Chondrocyte (in vitro differentiated cells): ENCODE measurements around the gene FAM171A1. TPM values are rescaled to one million over a fixed set of nuclear protein-coding genes. Genes with fewer than 3 reads are reported as not detected.
"Not testable (repeated sequence)": the region's sequence is repeated elsewhere in the genome, so short reads cannot be mapped to it uniquely, and the experiment has no call there.

Experiments used
- DNase-seq: peaks from one replicate; pipeline ENCODE4 v3.0.0; 2021; ENCODE audit warnings: mixed read lengths, low spot score
- H3K27ac Mint-ChIP-seq: one replicate; pipeline ENCODE4 v1.8.0; 2021; ENCODE audit warnings: mild to moderate bottlenecking, moderate library complexity, mixed read lengths; ENCODE audit not compliant: unreplicated experiment
- H3K27me3 Mint-ChIP-seq: 2 replicates; pipeline ENCODE4 v1.8.0; 2021; ENCODE audit warnings: low read depth, mixed read lengths
- H3K36me3 Mint-ChIP-seq: 2 replicates; pipeline ENCODE4 v1.8.0; 2021; ENCODE audit warnings: low read depth, mixed read lengths
- H3K4me1 Mint-ChIP-seq: 2 replicates; pipeline ENCODE4 v1.8.0; 2021; ENCODE audit warnings: low read depth, mild to moderate bottlenecking, mixed read lengths
- H3K4me3 Mint-ChIP-seq: one replicate; pipeline ENCODE4 v1.8.0; 2021; ENCODE audit warnings: mild to moderate bottlenecking, moderate library complexity, mixed read lengths; ENCODE audit not compliant: unreplicated experiment
- H3K9me3 Mint-ChIP-seq: 2 replicates; pipeline ENCODE4 v1.8.0; 2021; ENCODE audit warnings: low read depth, mixed read lengths
- total RNA-seq: library from RNA; stranded (reverse); gene quantifications from 3 replicates; pipeline ENCODE4 v1.2.1, GENCODE V29; 2021
- TF ChIP-seq, protein P1 (sequence below): fragments of 200-600 bp; sonication (generic); IDR thresholded peaks from 2 replicates; pipeline ENCODE4 v1.5.0; 2021; ENCODE audit warnings: antibody characterized with exemption, mild to moderate bottlenecking, moderate library complexity

The FAM171A1 gene
- total RNA-seq, 1 donor from 2014 or later, result 40.9 TPM

DNA sequence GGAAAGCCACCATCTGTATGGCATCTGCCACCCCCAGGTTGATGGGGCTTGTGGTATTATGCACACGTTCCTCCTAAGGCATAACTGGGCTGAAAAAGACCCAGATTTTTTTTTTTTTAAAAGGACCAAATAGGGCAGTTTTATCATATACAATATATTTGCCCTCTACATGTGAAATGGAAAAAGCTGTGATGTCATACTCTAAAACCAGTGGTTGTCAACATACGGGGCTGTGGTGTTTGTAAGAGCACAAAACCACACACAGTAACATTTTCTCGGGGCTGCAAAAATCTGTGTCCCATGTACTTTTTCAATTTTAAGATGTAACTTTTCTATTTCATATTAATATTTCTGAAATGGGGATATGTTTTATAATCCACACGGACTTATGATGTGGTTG is 34.9 kb downstream of the FAM171A1 start:
- Mint-ChIP-seq H3K36me3 (no peaks in the 10 kb centered on the region), H3K4me1 (peaks cover 14% of the 10 kb centered on the region), H3K9me3 (no peaks in the 10 kb centered on the region), H3K27me3 (no peaks in the 10 kb centered on the region), H3K4me3 (no peak overlapping the region), H3K27ac (no peak overlapping the region)
- no peak for DNase-seq
- TF ChIP-seq, protein P1, sequence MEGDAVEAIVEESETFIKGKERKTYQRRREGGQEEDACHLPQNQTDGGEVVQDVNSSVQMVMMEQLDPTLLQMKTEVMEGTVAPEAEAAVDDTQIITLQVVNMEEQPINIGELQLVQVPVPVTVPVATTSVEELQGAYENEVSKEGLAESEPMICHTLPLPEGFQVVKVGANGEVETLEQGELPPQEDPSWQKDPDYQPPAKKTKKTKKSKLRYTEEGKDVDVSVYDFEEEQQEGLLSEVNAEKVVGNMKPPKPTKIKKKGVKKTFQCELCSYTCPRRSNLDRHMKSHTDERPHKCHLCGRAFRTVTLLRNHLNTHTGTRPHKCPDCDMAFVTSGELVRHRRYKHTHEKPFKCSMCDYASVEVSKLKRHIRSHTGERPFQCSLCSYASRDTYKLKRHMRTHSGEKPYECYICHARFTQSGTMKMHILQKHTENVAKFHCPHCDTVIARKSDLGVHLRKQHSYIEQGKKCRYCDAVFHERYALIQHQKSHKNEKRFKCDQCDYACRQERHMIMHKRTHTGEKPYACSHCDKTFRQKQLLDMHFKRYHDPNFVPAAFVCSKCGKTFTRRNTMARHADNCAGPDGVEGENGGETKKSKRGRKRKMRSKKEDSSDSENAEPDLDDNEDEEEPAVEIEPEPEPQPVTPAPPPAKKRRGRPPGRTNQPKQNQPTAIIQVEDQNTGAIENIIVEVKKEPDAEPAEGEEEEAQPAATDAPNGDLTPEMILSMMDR, result no peak

- no peaks in the 10 kb centered on the region for H3K36me3 Mint-ChIP-seq
- H3K4me3 Mint-ChIP-seq, result no peak overlapping the region
- H3K27me3 Mint-ChIP-seq, result no peaks in the 10 kb centered on the region
- TF ChIP-seq, protein P1, result no peak
- H3K9me3 Mint-ChIP-seq, result no peaks in the 10 kb centered on the region
- peaks cover 14% of the 10 kb centered on the region for H3K4me1 Mint-ChIP-seq
- no peak for DNase-seq
- H3K27ac Mint-ChIP-seq, result peak overlapping the region; percentile 22
These were observed 35.6 kb downstream of the FAM171A1 start for GRCh38 chr10:15335508-15335907.

DNA sequence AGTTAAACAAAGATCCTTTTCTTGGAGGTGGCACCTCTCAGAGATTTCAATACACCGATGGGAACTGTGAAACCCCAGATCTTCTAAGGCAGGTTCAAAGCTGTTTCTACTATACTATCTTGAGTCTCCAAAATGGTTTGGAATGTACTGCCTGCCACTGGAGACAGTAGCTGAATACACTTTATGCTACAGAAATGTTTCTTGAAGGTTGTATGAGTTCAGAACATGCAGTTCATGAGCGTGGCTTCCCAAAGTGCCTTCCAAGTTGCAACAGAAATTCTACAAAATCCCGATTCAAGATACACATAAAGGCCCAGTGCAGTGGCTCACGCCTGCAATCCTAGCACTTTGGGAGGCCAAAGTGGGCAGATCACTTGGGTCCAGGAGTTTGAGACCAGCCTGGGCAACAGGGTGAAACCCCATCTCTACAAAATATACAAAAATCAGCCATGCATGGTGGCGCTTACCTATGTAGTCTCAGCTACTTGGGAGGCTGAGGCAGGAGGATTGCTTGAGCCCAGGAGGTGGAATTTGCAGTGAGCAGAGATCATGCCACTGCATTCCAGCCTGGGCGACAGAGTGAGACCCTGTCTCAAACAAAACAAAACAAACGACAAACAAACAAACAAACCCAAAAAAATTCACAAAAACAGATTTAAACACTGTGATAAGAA is 36.3 kb downstream of the FAM171A1 start:
- Mint-ChIP-seq H3K27ac (no peak overlapping the region), H3K27me3 (no peaks in the 10 kb centered on the region), H3K36me3 (no peaks in the 10 kb centered on the region), H3K4me1 (peaks cover 14% of the 10 kb centered on the region), H3K4me3 (no peak overlapping the region), H3K9me3 (no peaks in the 10 kb centered on the region)
- DNase-seq, result no peak
- TF ChIP-seq, protein P1, result no peak

DNA sequence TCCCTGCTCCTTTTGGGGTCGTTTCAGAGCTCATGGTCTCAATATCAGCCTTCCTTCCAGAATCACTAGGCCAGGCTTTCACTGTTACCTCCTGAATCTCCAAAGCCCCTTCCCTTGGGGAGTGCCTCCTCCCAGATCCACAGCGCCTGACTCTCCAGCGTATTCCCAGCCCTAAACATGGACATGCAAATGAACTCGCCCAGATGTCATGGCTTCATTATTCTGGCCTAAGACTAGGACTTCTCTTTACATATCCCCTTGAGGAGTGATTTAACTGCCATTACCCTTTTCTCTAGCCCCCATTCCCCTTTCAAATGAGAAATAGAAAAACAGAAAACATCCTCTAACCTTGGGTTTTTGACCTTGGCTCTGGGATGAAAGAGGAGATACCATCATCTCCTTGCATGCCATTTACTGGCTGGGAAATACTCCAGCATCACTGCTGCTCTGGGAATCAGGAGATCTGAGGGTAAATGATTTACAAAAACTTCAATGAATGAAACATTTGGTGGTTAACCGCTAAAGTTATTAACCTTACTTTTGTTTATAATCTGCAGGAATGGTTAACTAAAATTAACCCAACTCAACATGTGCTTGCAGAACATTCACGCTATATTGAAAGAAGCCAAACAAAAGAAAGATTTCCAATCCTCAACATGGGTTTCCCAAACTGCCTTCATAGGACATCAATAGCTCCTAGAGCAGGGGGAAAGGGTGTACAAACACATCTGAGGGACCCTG is 37.0 kb downstream of the FAM171A1 start:
- H3K4me3 Mint-ChIP-seq, result no peak overlapping the region

DNA sequence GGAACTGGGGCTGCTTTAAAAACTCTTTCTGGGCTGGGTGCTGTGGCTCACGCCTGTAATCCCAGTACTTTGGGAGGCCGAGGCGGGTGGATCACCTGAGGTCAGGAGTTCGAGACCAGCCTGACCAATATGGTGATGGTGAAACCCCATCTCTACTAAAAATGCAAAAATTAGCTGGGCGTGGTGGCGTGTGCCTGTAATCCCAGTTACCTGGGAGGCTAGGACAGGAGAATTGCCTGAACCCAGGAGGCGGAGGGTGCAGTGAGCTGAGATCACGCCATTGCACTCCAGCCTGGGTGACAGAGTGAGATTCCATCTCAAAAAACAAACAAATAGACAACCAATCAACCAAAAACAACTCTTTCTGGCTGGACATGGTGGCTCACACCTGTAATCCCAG is 37.9 kb downstream of the FAM171A1 start:
- not testable (repeated sequence) for H3K27ac Mint-ChIP-seq, H3K36me3 Mint-ChIP-seq, H3K4me3 Mint-ChIP-seq, H3K27me3 Mint-ChIP-seq, DNase-seq, H3K9me3 Mint-ChIP-seq
- H3K4me1 Mint-ChIP-seq, result peaks cover 17% of the 10 kb centered on the region

More for the DNA sequence above, 37.0 kb downstream of the FAM171A1 start:
- Mint-ChIP-seq H3K27me3 (no peaks in the 10 kb centered on the region), H3K36me3 (no peaks in the 10 kb centered on the region), H3K27ac (no peak overlapping the region), H3K9me3 (no peaks in the 10 kb centered on the region), H3K4me1 (peaks cover 14% of the 10 kb centered on the region)
- TF ChIP-seq, protein P1, result no peak
- DNase-seq, result no peak
